NCI-H345 (cell line): ENCODE measurements around the gene GOLGA8Q.
"Not testable (repeated sequence)": the region's sequence is repeated elsewhere in the genome, so short reads cannot be mapped to it uniquely, and the experiment has no call there.

ENCODE experiments used
- DNase-seq: peaks from one replicate; lab custom pipeline; 2025; lab: John Stamatoyannopoulos, UW

Gene GOLGA8Q, protein sequence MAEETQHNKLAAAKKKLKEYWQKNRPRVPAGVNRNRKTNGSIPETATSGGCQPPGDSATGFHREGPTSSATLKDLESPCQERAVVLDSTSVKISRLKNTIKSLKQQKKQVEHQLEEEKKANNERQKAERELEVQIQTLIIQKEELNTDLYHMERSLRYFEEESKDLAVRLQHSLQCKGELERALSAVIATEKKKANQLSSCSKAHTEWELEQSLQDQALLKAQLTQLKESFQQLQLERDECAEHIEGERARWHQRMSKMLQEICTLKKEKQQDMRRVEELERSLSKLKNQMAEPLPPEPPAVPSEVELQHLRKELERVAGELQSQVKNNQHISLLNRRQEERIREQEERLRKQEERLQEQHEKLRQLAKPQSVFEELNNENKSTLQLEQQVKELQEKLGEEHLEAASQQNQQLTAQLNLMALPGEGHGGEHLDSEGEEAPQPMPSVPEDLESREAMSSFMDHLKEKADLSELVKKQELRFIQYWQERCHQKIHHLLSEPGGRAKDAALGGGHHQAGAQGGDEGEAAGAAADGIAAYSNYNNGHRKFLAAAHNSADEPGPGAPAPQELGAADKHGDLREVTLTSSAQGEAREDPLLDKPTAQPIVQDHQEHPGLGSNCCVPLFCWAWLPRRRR

DNA sequence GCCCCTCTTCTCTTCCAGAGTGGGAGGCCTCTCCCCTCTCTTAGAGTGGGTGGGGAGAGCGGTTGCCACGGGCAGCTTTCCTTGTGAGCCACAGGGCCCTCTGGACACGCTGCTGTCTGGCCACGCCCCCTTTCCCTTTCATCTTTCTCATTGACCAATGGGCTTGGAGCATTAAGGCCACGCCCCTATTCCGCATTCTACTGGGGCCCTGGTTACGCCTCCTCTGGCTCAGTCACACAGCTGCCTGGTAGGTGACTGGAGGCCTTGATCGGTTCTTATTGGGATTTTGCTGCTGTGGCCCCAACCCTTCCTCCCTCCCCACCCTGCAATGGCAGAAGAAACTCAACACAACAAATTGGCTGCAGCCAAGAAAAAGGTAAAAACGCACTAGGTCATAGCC lies at the start of gene GOLGA8Q:
GOLGA8Q (plus strand) TSS at position 301 of the 400 bp plus-strand sequence; CDS start at position 329, 28 bp downstream.
- not testable (repeated sequence) for DNase-seq

DNA sequence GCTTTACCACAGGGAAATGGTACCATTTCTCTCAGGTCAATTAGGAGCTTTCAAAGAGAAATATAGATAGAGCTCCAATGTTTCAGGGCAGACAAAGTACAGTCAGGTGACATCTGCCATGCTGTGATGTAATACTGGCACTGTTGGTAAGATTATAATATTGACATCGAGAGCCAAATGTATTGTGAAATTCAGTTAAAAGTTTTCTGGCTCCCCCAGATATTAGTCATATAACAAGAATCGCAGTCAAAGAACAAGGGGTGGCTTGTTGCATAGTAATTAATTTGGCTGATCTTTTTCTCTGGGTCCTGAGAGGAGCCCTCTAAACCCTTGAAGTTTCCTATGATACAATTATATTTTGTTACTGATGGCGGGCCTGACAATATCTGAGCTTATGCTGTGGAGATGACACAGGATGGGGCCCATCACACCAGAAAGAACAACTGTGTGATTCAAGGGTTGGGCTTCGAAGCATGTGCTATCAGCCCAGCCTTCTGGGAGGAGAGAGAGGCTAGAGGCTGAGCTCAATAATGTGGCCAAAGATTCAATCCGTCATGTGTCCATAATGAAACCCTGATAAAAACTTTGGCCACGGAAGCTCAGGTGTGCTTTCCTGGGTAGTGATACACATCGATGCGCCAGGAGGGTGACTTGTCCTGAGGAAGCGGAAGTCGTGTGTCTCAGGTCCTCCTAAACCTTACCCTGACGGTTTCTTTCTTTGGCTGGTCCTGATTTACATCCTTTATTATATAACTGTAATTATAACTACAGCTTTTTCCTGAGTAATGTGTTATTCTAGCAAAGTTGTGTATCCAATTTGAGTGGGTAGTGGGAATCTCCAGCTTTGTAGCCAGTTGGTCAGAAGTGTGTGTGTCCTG lies 48.7 kb upstream of the GOLGA8Q start:
- DNase-seq, result not testable (repeated sequence)

DNA sequence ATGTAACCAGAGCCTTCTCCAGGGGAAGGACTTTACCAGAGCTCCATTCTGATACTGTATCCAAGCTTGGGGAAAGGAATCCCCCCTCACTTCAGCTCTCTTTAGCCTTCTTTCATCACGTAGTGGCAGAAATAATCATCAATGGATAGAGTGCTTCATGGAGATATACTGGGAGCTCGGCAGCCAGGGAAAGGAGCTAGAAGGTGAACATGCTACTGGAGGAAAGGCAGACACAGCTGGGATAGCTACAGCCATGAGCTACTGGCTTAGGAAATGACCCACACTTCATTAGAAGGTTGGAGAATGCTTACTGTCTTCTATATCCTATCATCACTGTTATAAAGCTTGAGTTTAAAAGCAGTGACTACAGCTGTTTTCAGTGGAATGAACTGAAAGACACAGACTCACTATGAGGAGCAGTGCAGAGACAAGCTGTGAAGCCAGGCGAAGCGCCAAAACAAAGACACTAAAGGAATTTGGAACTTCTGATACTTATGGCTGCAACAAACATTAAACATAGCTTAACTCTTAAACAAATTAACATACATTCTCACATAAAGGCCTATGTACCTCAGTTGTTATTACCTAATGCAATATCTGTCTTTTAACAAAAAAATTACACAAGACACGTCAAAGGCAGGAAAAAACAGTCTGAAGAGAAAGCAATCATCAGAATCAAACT lies 47.5 kb upstream of the GOLGA8Q start:
- DNase-seq, result not testable (repeated sequence)

DNA sequence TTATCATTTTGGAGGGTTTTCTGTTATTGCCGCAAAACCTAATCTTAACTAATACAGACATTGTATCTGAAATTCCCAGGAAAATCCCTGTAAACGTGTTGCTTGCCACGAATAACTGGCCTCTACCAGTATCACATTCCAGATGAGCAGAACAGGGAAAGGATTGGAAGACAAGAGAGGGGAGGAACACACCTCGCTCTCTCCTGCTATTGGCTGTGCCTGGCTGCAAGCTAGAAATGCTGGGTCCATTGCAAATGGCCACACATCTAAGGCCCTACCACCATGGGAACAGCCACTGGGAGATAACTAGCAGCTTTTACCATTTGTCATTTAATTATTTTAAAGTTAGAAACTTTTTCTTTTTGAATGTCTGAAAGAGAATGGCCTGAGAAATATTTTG lies 37.3 kb upstream of the GOLGA8Q start:
- not testable (repeated sequence) for DNase-seq

DNA sequence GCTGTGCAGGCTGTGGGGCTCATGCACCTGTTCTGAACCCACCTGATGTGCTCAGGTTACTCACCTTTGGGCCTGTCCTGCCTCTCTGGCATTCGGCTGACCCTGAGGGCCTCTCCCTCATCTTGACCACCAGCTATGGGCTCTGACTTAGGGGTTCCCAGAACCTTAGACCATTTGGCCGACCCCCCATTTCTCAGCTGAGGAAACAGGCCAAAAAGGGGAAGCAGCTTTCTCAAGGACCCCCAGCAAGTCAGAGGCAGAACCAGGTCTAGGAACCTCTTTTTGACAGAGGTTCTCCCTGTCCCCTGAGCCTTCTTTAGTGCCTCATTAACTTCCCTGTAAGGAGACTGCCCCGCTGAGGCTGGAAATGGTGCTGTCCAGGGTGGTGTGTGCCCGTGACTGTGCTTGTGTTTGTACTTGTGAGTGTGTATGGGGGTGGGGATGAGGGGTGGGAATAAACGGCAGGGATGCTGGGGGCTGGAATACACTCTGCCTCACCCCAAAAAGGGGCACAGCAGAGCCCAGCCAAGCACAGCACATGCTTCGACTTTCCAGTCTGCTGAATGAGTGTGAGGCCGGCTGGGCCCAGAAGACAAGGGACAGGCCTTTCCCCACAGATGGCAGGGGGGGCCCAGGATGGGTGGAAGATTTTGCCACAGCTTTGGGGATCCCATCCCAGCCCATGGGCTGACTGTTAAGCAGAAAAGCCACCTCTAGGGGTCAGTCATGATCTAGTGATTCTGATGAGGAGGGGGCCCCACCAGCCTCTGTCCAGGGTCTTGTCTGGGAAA lies 28.2 kb upstream of the GOLGA8Q start:
- DNase-seq, result not testable (repeated sequence)

DNA sequence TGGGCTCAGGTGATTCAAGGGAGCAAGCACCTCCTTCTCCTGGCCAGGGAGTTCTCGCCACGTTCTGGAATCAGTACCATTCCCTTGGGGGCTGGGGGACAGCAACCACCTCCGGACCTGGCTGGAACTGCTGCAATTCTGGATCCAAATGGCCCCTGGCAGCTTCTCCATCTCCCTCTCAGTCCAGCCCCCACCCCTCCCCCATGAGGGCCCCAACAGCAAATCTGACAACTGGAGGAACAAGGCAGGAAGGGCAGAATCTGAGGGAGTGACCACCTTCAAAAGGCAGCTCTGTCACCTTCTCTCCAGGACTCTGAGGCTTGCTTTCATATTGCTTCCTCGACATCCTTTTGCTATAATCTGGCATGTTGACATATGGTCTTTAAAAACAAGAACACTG lies 25.9 kb upstream of the GOLGA8Q start:
- not testable (repeated sequence) for DNase-seq

DNA sequence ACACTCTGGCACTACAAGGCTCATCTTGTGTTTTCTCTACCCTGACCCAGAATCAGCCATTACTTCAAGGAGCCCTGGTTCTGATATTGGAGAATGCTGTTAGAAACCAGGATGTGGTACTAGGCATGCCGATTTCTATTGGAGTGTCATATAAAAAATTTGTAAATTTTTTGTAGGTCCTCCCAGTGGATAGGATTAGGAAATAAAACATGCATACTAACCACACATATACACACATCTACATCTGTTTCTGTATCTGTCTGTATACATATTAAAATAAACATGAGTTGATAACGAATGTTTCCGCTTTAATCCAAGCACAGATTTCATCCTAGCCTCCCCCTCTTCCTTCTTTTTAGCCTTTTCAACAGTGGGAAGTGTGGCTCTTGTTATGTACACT lies 22.8 kb upstream of the GOLGA8Q start:
- DNase-seq, result not testable (repeated sequence)

DNA sequence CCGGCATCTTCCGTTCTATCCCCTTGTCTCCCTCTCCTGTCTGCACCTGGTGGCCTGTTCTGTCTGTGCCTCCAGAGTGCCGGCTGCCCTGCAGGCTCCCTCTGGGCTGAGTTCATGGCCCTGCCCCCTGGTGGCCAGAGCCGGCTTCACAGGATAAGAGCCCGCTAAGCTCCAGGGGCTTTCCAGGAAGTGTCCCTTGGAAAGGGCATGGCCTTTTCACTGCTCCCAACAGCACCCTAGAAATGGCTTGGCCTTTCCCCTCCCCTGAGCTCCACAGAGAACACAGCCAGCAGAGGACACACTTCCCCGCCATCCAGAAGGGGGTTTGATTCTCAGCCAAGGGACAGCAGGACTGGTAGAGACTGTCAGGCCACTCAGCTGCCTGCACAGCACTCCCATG lies 15.1 kb downstream of the GOLGA8Q start:
- not testable (repeated sequence) for DNase-seq

DNA sequence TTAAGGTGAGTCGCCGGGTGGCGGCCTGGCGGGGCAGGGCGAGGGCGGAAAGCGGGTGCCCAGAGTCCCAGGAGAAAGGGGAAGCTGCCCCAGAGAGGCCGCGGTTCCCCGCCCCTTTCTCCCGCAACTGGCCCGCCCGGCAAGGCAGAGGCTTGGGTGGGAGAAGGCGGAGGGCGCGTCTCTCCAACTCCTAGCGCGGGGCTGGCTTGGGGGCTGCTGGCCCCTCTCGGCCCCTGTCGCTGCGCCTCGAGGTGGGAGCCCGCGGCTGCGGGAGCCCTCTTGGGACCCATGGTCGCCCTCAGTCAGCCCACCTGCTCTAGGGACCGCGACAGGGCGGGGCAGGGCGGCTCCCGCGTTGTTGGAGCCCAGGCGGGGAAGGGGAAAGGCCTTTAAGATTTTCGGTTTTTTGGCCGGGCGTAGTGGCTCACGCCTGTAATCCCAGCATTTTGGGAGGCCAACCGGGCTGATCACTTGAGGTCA lies 21.2 kb downstream of the GOLGA8Q start:
- DNase-seq, result not testable (repeated sequence)

DNA sequence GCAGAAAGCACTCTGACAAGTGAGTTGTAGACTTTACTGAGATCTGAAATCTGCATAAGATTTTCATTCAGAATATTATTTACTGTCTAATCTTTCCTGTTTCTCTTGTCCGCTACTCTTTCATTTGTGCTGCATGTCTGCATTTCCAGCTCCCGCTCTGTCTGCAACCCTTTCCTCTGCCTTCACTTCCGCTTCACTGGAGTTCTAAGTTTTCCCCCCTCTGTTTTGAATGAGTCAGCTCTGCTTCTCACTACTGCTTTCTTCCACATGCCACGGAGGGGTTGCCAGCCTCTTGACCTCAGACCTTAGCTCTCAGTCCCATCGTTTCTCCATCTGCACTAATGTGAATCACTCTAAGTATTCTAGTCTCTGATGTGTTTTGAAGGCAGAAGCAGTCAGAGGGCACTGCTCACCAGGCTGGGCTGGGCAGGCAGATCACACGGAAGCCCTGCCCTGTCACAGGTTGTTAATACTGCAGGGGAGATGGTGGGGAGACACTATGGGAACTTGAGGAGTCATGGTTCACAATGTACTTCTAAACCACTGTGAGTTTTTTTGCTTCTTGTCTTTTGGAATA lies 27.6 kb downstream of the GOLGA8Q start:
- DNase-seq, result not testable (repeated sequence)

DNA sequence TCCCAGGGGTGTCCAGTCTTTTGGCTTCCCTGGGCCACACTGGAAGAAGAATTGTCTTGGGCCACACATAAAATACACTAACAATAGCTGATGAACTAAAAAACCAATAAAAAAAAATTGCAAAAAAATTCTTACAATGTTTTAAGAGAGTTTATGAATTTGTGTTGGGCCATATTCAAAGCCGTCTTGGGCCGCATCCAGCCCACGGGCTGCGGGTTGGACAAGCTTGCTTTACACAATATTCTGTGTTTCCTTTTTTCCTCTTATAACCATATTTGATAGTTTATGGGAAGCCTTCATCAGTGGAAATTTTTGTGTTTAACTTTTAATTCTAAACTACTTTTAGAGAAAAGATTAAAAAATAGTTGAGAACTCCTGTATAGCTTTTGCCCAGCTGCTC lies 28.9 kb downstream of the GOLGA8Q start:
- DNase-seq, result not testable (repeated sequence)

DNA sequence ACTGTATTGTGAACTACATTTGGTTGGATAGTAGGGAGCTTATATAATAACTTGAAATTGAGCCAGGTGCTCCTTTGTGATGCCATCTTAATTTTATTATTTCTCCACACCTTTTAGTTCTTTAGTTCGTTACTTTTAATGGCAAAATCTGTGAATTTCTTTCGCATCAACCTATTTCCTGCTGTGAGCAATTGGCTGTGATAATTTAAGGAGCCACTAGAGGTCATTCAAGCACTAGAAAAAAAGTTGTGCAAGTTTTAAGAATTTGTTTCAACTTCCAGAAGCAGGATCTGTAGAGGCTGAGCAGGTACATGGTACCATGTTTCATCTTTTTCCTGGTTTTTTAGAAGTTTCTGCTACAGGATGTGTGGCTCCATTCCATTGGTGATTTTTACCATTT lies 47.1 kb downstream of the GOLGA8Q start:
- not testable (repeated sequence) for DNase-seq

DNA sequence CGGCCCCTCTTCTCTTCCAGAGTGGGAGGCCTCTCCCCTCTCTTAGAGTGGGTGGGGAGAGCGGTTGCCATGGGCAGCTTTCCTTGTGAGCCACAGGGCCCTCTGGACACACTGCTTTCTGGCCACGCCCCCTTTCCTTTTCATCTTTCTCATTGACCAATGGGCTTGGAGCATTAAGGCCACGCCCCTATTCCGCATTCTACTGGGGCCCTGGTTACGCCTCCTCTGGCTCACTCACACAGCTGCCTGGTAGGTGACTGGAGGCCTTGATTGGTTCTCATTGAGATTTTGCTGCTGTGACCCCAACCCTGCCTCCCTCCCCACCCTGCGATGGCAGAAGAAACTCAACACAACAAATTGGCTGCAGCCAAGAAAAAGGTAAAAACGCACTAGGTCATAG lies 51.9 kb downstream of the GOLGA8Q start, which contains the start of gene GOLGA8H:
GOLGA8H (plus strand) TSS at position 233 of the 400 bp plus-strand sequence; CDS start at position 331, 98 bp downstream.
- not testable (repeated sequence) for DNase-seq
